Ascending aorta (tissue), 2 donors: Measurements from ENCODE around the gene FANCI. TPM values are rescaled to one million over a fixed set of nuclear protein-coding genes. Genes with fewer than 3 reads are reported as not detected.

Experiments used
- DNase-seq, 2 donors: peaks; one replicate each; pipeline ENCODE4 v3.0.0-alpha.2; 2019; ENCODE audit warnings: low spot score in 2 of 2
- H3K27ac ChIP-seq, 2 donors: fragments of 200-600 bp; sonication (generic); one replicate each; pipeline ENCODE4 v1.5.1; 2016 to 2017; ENCODE audit warnings: mild to moderate bottlenecking in 1 of 2
- H3K27me3 ChIP-seq: fragments of 200-600 bp; sonication (generic); one replicate; pipeline ENCODE4 v1.5.1; 2017
- H3K36me3 ChIP-seq, 2 donors: fragments of 200-600 bp; sonication (generic); one replicate each; pipeline ENCODE4 v1.5.1; 2016
- H3K4me1 ChIP-seq, 2 donors: fragments of 200-600 bp; sonication (generic); one replicate each; pipeline ENCODE4 v1.5.1; 2016 to 2017; ENCODE audit warnings: mild to moderate bottlenecking in 1 of 2
- H3K4me3 ChIP-seq, 2 donors: fragments of 200-600 bp; sonication (generic); one replicate each; pipeline ENCODE4 v1.5.1; 2016 to 2017; ENCODE audit warnings: mild to moderate bottlenecking in 1 of 2
- H3K9me3 ChIP-seq, 2 donors: fragments of 200-600 bp; sonication (generic); one replicate each; pipeline ENCODE4 v1.5.1; 2016
- intact Hi-C: fragments of 100-400 bp; cut with DNase I; formaldehyde crosslinking; loops from one replicate; pipeline ENCODE4 v1.15.1; 2023
- total RNA-seq: library from RNA; depleted of rRNA; stranded (reverse); fragments of >200 nt; gene quantifications from one replicate; pipeline ENCODE4 v1.1.0, GENCODE V29; 2016
- TF ChIP-seq, protein P1 (sequence below), 3 experiments: fragments of 200-600 bp in 2 of 3; fragments of 450-650 bp in 1 of 3; sonication (generic) in 2 of 3; IDR thresholded peaks; one replicate each; pipeline ENCODE4 v1.5.1; 2016 to 2019; ENCODE audit warnings: antibody characterized with exemption in 3 of 3, mild to moderate bottlenecking in 1 of 3, moderate library complexity in 1 of 3

Gene FANCI
- total RNA-seq, 1 donor from 2014 or later, result not detected

DNA sequence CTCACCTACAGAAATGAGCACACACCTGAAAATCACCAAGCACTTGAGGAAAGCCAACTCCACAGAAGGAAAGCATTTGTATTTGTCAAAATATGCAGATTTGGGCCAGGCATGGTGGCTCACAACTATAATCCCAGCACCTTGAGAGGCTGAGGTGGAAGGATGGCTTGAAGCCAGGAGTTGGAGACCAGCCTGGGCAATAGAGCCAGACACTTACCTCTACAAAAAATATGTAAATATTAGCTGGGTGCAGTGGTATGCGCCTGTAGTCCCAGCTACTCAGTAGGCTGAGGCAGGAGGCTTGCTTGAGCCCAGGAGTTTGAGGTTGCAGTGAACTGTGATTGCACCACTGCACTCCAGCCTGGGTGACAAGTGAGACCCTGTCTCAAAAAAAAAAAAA, 34.7 kb upstream of the FANCI start:
- TF ChIP-seq, protein P1, sequence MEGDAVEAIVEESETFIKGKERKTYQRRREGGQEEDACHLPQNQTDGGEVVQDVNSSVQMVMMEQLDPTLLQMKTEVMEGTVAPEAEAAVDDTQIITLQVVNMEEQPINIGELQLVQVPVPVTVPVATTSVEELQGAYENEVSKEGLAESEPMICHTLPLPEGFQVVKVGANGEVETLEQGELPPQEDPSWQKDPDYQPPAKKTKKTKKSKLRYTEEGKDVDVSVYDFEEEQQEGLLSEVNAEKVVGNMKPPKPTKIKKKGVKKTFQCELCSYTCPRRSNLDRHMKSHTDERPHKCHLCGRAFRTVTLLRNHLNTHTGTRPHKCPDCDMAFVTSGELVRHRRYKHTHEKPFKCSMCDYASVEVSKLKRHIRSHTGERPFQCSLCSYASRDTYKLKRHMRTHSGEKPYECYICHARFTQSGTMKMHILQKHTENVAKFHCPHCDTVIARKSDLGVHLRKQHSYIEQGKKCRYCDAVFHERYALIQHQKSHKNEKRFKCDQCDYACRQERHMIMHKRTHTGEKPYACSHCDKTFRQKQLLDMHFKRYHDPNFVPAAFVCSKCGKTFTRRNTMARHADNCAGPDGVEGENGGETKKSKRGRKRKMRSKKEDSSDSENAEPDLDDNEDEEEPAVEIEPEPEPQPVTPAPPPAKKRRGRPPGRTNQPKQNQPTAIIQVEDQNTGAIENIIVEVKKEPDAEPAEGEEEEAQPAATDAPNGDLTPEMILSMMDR (IDR thresholded peaks at IDR 0.05), result no peak
- no peak for DNase-seq
- intact Hi-C loops, result no loop called here
- H3K9me3 ChIP-seq, result no peaks in the 10 kb centered on the region
- H3K4me1 ChIP-seq, result peaks cover 0 to 3% of the 10 kb centered on the region in 2 donors
- no peak overlapping the region for H3K4me3 ChIP-seq
- H3K36me3 ChIP-seq, result no peaks in the 10 kb centered on the region
- no peaks in the 10 kb centered on the region for H3K27me3 ChIP-seq
- H3K27ac ChIP-seq, result no peak overlapping the region

DNA sequence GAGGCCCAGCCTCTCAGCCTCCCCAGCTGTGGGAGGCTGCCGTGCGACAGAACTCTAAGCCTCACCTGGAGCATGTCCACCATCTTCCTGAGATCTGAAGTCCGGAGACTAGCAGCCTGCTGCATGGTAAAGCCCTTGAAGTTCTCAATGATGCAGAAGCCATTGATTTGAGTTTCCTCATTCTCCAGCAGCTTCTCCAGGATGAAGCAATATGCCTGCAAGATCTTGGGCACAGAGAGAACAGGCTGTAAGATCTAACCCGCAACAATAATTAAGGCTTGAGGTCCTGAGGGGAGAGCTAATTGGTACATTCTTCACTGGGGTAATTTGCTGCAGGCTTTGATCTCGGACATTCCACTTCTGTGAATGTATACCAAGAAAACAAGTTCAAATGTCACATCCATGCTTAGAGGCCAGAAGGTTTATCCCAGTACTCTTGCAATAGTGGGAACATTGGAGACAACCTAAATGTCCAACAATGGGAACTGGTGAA, 32.1 kb upstream of the FANCI start:
- no peak overlapping the region for H3K4me3 ChIP-seq
- TF ChIP-seq, protein P1 (IDR thresholded peaks at IDR 0.05), result no peak
- no peaks in the 10 kb centered on the region for H3K9me3 ChIP-seq
- no peaks in the 10 kb centered on the region for H3K36me3 ChIP-seq
- peaks cover 0 to 3% of the 10 kb centered on the region in 2 donors for H3K4me1 ChIP-seq
- intact Hi-C loops, result no loop called here
- H3K27me3 ChIP-seq, result no peaks in the 10 kb centered on the region
- DNase-seq, result no peak
- no peak overlapping the region for H3K27ac ChIP-seq

DNA sequence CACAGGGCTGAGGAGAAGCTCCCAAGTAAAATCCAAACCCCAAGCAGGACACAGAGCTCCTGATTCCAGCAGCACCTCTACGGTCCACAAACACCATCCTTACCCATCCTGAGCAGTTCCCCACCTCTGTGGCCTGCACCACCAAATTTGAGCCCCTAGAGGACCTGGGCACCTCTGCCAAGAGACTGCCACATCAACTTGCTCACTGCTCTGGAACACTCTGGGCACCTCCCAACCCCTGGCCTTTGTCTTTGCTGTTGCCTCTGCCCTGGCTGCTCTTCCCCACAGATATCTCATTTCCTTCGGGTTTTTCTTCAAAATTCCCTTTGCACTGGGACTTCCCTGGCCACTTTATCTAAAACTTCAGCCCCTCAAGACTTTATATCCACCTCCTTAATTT, 28.2 kb upstream of the FANCI start:
- TF ChIP-seq, protein P1 (IDR thresholded peaks at IDR 0.05), result no peak
- Histone ChIP-seq H3K27ac (no peak overlapping the region), H3K27me3 (no peaks in the 10 kb centered on the region), H3K36me3 (no peaks in the 10 kb centered on the region), H3K4me3 (no peak overlapping the region), H3K4me1 (no peaks in the 10 kb centered on the region), H3K9me3 (no peaks in the 10 kb centered on the region)
- intact Hi-C loops, result no loop called here
- no peak for DNase-seq

DNA sequence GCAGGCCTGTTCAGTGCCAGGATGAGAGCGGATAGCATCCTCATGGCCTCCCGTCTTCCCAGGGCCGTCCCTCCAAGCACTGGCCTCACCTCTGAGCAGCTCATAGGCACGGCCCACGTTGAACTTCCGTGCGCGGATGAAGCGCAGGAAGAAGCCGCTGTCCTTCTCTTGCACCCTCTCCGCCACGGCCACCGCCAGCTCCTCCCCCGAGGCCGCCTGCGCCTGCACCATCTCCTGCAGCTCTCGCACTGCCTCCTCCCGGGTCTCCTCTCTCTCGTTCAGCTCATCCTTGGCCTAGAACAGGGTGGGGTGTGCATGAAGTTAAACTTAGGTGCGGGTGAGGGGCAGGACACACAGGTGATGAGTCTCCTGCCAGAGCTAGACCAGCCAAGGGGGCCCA, 26.7 kb upstream of the FANCI start:
- Histone ChIP-seq H3K27ac (no peak overlapping the region), H3K4me3 (no peak overlapping the region), H3K36me3 (no peaks in the 10 kb centered on the region), H3K4me1 (no peaks in the 10 kb centered on the region), H3K27me3 (no peaks in the 10 kb centered on the region), H3K9me3 (no peaks in the 10 kb centered on the region)
- TF ChIP-seq, protein P1 (IDR thresholded peaks at IDR 0.05), result no peak
- no peak for DNase-seq
- intact Hi-C loops, result no loop called here

DNA sequence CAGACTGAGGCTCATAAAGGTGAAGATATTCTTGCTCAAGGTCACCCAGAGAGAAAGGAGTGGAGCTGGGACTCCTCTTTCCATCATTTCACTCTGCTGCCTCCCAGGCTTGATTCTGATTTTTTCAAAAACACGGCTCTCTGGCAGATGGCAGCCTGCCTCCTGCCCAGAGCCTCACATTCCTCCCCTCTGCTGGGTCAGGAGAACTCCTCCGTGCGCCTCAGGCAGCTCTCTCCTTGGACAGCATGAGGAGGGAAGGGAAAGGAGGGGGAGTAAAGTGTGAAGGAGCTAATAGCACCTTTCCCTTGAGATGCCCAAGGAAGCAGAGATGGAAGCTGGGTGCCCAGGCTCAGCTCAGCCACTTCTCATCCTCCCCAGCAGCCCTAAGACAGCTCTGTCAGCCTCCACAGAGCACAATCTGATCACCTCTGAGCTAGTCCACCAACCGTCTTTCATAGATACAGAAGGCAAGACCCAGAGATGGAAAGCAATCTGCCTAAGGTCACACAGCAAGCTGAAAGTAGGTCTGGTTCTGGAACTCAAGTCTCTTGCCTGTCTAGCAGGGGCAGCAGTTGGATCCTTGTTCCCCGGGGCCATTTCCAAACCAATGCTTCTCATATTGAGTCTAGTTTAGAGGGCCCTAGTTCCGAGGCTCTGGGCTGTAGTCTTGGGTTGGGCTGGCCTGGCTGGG, 25.9 kb upstream of the FANCI start:
- Histone ChIP-seq H3K9me3 (no peaks in the 10 kb centered on the region), H3K27me3 (no peaks in the 10 kb centered on the region), H3K36me3 (no peaks in the 10 kb centered on the region), H3K27ac (no peak overlapping the region), H3K4me3 (no peak overlapping the region), H3K4me1 (no peaks in the 10 kb centered on the region)
- intact Hi-C loops, result no loop called here
- TF ChIP-seq, protein P1 (IDR thresholded peaks at IDR 0.05), result no peak
- no peak for DNase-seq
